Measurements from ENCODE around the gene ERCC6L2. TPM values are rescaled to one million over a fixed set of nuclear protein-coding genes. Genes with fewer than 3 reads are reported as not detected.

Gene ERCC6L2
- total and polyA plus RNA-seq, 2 experiments from 2014 or later = 33.5 to 80.6 TPM

DNA sequence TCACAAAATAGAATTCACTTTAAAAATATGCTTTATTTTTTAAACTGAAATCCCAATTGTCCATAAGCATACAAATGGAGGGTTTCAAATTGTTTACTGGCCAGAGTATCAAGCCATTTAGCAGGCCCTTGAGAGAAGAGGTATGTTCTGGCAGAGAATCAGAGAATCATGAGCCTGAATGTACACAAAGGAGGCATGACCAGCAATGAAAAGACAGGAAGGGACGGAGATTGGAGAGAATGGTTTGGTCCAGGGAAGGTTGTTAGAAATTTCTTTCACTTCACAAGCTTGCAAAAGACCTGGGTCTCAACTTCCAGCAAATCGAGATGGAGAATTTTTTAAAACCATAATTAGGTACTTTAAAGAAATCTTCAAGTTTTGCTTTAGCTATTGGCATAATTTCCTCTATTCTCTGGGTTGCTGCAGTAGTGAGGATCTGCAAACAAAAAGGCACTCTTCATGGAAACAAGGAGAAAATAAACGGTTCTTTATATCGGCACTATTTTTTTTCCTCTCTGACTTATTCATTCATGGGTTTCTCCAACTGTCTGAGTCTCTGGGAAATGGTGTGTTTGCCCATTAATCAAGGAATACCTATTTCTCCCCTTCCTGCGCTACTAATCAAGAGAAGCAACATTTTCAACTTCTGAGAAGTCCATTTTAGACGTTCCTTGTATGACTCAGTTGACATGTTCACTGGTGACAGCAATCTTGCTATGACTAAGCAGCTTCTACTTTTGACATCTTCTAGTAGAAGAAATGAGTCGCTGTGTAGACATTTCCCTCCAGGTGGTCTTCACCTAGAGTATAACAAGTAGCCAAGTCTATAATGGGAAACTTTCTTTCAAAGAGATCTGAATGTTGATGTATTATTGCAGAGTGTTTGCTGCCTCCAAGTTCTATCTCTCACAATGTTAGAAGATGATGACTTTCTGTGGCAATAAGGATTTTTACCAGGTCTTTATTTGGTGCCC is 23.1 kb upstream of the ERCC6L2 start:
- ATAC-seq (no peak), DNase-seq (ENCODE audit: low spot score) (no peak)
- H3K4me3 ChIP-seq = no peak overlapping the region
- no peak overlapping the region for H3K4me2 ChIP-seq
- Mint-ChIP-seq H3K27me3 (ENCODE audit: insufficient read depth, low read depth, poor library complexity) (peaks cover 2% of the 10 kb centered on the region), H3K4me3 (no peak overlapping the region), H3K36me3 (ENCODE audit: low read depth) (peaks cover 14% of the 10 kb centered on the region), H3K9me3 (peaks cover 6% of the 10 kb centered on the region), H3K4me1 (peaks cover 16% of the 10 kb centered on the region), H3K27ac (no peak overlapping the region)
- no peaks in the 10 kb centered on the region for H3K79me2 ChIP-seq (replicated peaks; ENCODE audit: insufficient read depth)
- no peak overlapping the region for H2AFZ ChIP-seq
- no peak for TF ChIP-seq ZNF114 (CRISPR knock-in tag; IDR thresholded peaks at IDR 0.05)
- no peak for TF ChIP-seq STAT1 (IDR thresholded peaks at IDR 0.05; ENCODE audit: unreplicated experiment)
- no peak for TF ChIP-seq EZH2 (IDR thresholded peaks at IDR 0.05; ENCODE audit: low read depth, unreplicated experiment)
- TF ChIP-seq, protein P1, sequence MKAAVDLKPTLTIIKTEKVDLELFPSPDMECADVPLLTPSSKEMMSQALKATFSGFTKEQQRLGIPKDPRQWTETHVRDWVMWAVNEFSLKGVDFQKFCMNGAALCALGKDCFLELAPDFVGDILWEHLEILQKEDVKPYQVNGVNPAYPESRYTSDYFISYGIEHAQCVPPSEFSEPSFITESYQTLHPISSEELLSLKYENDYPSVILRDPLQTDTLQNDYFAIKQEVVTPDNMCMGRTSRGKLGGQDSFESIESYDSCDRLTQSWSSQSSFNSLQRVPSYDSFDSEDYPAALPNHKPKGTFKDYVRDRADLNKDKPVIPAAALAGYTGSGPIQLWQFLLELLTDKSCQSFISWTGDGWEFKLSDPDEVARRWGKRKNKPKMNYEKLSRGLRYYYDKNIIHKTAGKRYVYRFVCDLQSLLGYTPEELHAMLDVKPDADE (IDR thresholded peaks at IDR 0.05) = no peak
- no peak for TF ChIP-seq EZH2phosphoT487 (IDR thresholded peaks at IDR 0.05; ENCODE audit: unreplicated experiment)
- TF ChIP-seq, protein P2, sequence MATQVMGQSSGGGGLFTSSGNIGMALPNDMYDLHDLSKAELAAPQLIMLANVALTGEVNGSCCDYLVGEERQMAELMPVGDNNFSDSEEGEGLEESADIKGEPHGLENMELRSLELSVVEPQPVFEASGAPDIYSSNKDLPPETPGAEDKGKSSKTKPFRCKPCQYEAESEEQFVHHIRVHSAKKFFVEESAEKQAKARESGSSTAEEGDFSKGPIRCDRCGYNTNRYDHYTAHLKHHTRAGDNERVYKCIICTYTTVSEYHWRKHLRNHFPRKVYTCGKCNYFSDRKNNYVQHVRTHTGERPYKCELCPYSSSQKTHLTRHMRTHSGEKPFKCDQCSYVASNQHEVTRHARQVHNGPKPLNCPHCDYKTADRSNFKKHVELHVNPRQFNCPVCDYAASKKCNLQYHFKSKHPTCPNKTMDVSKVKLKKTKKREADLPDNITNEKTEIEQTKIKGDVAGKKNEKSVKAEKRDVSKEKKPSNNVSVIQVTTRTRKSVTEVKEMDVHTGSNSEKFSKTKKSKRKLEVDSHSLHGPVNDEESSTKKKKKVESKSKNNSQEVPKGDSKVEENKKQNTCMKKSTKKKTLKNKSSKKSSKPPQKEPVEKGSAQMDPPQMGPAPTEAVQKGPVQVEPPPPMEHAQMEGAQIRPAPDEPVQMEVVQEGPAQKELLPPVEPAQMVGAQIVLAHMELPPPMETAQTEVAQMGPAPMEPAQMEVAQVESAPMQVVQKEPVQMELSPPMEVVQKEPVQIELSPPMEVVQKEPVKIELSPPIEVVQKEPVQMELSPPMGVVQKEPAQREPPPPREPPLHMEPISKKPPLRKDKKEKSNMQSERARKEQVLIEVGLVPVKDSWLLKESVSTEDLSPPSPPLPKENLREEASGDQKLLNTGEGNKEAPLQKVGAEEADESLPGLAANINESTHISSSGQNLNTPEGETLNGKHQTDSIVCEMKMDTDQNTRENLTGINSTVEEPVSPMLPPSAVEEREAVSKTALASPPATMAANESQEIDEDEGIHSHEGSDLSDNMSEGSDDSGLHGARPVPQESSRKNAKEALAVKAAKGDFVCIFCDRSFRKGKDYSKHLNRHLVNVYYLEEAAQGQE (IDR thresholded peaks at IDR 0.05; ENCODE audit: unreplicated experiment) = no peak
- no peak for TF ChIP-seq NANOG (IDR thresholded peaks at IDR 0.05; ENCODE audit: borderline replicate concordance)
- TF ChIP-seq, protein P3, sequence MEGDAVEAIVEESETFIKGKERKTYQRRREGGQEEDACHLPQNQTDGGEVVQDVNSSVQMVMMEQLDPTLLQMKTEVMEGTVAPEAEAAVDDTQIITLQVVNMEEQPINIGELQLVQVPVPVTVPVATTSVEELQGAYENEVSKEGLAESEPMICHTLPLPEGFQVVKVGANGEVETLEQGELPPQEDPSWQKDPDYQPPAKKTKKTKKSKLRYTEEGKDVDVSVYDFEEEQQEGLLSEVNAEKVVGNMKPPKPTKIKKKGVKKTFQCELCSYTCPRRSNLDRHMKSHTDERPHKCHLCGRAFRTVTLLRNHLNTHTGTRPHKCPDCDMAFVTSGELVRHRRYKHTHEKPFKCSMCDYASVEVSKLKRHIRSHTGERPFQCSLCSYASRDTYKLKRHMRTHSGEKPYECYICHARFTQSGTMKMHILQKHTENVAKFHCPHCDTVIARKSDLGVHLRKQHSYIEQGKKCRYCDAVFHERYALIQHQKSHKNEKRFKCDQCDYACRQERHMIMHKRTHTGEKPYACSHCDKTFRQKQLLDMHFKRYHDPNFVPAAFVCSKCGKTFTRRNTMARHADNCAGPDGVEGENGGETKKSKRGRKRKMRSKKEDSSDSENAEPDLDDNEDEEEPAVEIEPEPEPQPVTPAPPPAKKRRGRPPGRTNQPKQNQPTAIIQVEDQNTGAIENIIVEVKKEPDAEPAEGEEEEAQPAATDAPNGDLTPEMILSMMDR (conservative IDR thresholded peaks at IDR 0.05; ENCODE audit: low read depth in 2 of 2) = no peak
- no peak for TF ChIP-seq ZNF331 (CRISPR knock-in tag; IDR thresholded peaks at IDR 0.05; ENCODE audit: low read depth)
- no peak for TF ChIP-seq CREB1 (CRISPR knock-in tag; IDR thresholded peaks at IDR 0.05; ENCODE audit: low read depth)
- no peak for TF ChIP-seq JUNB (IDR thresholded peaks at IDR 0.05; ENCODE audit: unreplicated experiment)
- TF ChIP-seq, protein P4, sequence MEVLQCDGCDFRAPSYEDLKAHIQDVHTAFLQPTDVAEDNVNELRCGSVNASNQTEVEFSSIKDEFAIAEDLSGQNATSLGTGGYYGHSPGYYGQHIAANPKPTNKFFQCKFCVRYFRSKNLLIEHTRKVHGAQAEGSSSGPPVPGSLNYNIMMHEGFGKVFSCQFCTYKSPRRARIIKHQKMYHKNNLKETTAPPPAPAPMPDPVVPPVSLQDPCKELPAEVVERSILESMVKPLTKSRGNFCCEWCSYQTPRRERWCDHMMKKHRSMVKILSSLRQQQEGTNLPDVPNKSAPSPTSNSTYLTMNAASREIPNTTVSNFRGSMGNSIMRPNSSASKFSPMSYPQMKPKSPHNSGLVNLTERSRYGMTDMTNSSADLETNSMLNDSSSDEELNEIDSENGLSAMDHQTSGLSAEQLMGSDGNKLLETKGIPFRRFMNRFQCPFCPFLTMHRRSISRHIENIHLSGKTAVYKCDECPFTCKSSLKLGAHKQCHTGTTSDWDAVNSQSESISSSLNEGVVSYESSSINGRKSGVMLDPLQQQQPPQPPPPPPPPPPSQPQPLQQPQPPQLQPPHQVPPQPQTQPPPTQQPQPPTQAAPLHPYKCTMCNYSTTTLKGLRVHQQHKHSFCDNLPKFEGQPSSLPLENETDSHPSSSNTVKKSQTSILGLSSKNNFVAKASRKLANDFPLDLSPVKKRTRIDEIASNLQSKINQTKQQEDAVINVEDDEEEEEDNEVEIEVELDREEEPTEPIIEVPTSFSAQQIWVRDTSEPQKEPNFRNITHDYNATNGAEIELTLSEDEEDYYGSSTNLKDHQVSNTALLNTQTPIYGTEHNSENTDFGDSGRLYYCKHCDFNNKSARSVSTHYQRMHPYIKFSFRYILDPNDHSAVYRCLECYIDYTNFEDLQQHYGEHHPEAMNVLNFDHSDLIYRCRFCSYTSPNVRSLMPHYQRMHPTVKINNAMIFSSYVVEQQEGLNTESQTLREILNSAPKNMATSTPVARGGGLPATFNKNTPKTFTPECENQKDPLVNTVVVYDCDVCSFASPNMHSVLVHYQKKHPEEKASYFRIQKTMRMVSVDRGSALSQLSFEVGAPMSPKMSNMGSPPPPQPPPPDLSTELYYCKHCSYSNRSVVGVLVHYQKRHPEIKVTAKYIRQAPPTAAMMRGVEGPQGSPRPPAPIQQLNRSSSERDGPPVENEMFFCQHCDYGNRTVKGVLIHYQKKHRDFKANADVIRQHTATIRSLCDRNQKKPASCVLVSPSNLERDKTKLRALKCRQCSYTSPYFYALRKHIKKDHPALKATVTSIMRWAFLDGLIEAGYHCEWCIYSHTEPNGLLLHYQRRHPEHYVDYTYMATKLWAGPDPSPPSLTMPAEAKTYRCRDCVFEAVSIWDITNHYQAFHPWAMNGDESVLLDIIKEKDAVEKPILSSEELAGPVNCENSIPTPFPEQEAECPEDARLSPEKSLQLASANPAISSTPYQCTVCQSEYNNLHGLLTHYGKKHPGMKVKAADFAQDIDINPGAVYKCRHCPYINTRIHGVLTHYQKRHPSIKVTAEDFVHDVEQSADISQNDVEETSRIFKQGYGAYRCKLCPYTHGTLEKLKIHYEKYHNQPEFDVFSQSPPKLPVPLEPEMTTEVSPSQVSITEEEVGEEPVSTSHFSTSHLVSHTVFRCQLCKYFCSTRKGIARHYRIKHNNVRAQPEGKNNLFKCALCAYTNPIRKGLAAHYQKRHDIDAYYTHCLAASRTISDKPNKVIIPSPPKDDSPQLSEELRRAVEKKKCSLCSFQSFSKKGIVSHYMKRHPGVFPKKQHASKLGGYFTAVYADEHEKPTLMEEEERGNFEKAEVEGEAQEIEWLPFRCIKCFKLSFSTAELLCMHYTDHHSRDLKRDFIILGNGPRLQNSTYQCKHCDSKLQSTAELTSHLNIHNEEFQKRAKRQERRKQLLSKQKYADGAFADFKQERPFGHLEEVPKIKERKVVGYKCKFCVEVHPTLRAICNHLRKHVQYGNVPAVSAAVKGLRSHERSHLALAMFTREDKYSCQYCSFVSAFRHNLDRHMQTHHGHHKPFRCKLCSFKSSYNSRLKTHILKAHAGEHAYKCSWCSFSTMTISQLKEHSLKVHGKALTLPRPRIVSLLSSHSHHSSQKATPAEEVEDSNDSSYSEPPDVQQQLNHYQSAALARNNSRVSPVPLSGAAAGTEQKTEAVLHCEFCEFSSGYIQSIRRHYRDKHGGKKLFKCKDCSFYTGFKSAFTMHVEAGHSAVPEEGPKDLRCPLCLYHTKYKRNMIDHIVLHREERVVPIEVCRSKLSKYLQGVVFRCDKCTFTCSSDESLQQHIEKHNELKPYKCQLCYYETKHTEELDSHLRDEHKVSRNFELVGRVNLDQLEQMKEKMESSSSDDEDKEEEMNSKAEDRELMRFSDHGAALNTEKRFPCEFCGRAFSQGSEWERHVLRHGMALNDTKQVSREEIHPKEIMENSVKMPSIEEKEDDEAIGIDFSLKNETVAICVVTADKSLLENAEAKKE (CRISPR knock-in tag; IDR thresholded peaks at IDR 0.05) = no peak
- no peak for TF ChIP-seq POLR2AphosphoS5 (IDR thresholded peaks at IDR 0.05; ENCODE audit: low read depth)
- H3K27me3 ChIP-seq (ENCODE audit: insufficient read depth) = no peaks in the 10 kb centered on the region
- H3K4me1 ChIP-seq (ENCODE audit: insufficient read depth) = no peaks in the 10 kb centered on the region
- H3K36me3 ChIP-seq (ENCODE audit: insufficient read depth) = no peaks in the 10 kb centered on the region
- no peaks in the 10 kb centered on the region for H3K9me2 ChIP-seq (ENCODE audit: insufficient read depth)
- H3F3A ChIP-seq (replicated peaks; ENCODE audit: low read depth) = no peaks in the 10 kb centered on the region
- H3K27ac ChIP-seq (ENCODE audit: low read depth) = no peak overlapping the region
- H4K20me1 ChIP-seq (replicated peaks; ENCODE audit: insufficient read depth) = no peaks in the 10 kb centered on the region
